COLO668 (cell line): ENCODE data around the gene SPOCD1.

Source experiments
- DNase-seq: peaks from one replicate; lab custom pipeline; 2025; ENCODE audit not compliant: unreplicated experiment; lab: John Stamatoyannopoulos, UW

Gene SPOCD1

GRCh38 chr1:31742462-31743212 is 73.2 kb downstream of the SPOCD1 start:
- no peak for DNase-seq
